Stomach (tissue), 9 donors: ENCODE results near the gene RAB18. TPM values are rescaled to one million over a fixed set of nuclear protein-coding genes. Genes with fewer than 3 reads are reported as not detected.
"Not testable (repeated sequence)": the region's sequence is repeated elsewhere in the genome, so short reads cannot be mapped to it uniquely, and the experiment has no call there.

ENCODE experiments used
- DNase-seq, 2 donors: peaks; one replicate each; pipeline versions ENCODE4 v3.0.0 to v3.0.0-alpha.2; 2013 to 2019
- H3K27ac ChIP-seq, 5 donors: fragments of 200-600 bp in 4 of 5; sonication (generic) in 4 of 5; one replicate each; pipeline ENCODE4 v1.5.1; 2013 to 2019; ENCODE audit warnings: mild to moderate bottlenecking in 1 of 5, moderate library complexity in 1 of 5
- H3K27me3 ChIP-seq, 3 donors: fragments of 200-600 bp; sonication (generic); one replicate each; pipeline ENCODE4 v1.5.1; 2017 to 2019; ENCODE audit warnings: mixed run types in 1 of 3
- H3K36me3 ChIP-seq, 4 donors: fragments of 200-600 bp; sonication (generic); 1 replicate in 3 of 4; 2 replicates in 1 of 4; pipeline ENCODE4 v1.5.1; 2016 to 2019
- H3K4me1 ChIP-seq, 4 donors: fragments of 200-600 bp; sonication (generic); one replicate each; pipeline ENCODE4 v1.5.1; 2016 to 2019
- H3K4me3 ChIP-seq, 4 donors: fragments of 200-600 bp; sonication (generic) in 3 of 4; one replicate each; pipeline ENCODE4 v1.5.1; 2016 to 2019; ENCODE audit warnings: mild to moderate bottlenecking in 1 of 4
- H3K9me3 ChIP-seq, 4 donors: fragments of 200-600 bp; sonication (generic); one replicate each; pipeline ENCODE4 v1.5.1; 2016 to 2019
- EP300 ChIP-seq: sonication (generic); formaldehyde crosslinking; IDR thresholded peaks from one replicate; pipeline ENCODE4 v1.6.1; 2017; ENCODE audit warnings: antibody characterized with exemption
- POLR2A ChIP-seq, 4 donors: fragments of 450-650 bp; IDR thresholded peaks; one replicate each; pipeline ENCODE4 v1.6.1; 2016; ENCODE audit warnings: antibody characterized with exemption in 4 of 4, control low read depth in 2 of 4, mild to moderate bottlenecking in 1 of 4, moderate library complexity in 1 of 4
- POLR2AphosphoS5 ChIP-seq, 3 donors: sonication (generic); formaldehyde crosslinking; IDR thresholded peaks; one replicate each; pipeline ENCODE4 v1.6.1; 2016; ENCODE audit warnings: antibody characterized with exemption in 3 of 3
- WGBS, 5 donors: extraction: QIAGEN DNeasy Blood & Tissue Kit in 3 of 5; methylation state at CpG; one replicate each; pipeline versions ENCODE4 v1.1.5 to v1.1.7; 2013 to 2018; 5-methylcytosine and 5-hydroxymethylcytosine counted together
- intact Hi-C: fragments of 100-400 bp; cut with DNase I; formaldehyde crosslinking; loops from one replicate; pipeline ENCODE4 v1.15.1; 2023; ENCODE audit warnings: low total_unique reads
- polyA plus RNA-seq, 3 donors: library from polyadenylated mRNA; stranded (reverse); fragments of 200-250 nt; gene quantifications; one replicate each; pipeline ENCODE4 v1.2.3, GENCODE V29; 2013
- total RNA-seq, 5 donors: library from RNA; depleted of rRNA; stranded (reverse); fragments of >200 nt; gene quantifications; one replicate each; pipeline versions ENCODE4 v1.1.0 to v1.2.3, GENCODE V29; 2014 to 2016
- TF ChIP-seq, protein P1 (sequence below), 7 experiments: fragments of 450-650 bp in 4 of 7; fragments of 200-600 bp in 3 of 7; sonication (generic) in 3 of 7; IDR thresholded peaks; one replicate each; pipeline ENCODE4 v1.5.1; 2016 to 2019; ENCODE audit warnings: antibody characterized with exemption in 7 of 7, control low read depth in 2 of 7, mild to moderate bottlenecking in 1 of 7
- donor health status: healthy with polysubstance abuse.
- donor health status: Bipolar disorder and iron deficiency.
- donor health status: healthy.

RAB18 gene
- total and polyA plus RNA-seq, 8 donors = 4.9 to 111 (median 35.1) TPM

DNA sequence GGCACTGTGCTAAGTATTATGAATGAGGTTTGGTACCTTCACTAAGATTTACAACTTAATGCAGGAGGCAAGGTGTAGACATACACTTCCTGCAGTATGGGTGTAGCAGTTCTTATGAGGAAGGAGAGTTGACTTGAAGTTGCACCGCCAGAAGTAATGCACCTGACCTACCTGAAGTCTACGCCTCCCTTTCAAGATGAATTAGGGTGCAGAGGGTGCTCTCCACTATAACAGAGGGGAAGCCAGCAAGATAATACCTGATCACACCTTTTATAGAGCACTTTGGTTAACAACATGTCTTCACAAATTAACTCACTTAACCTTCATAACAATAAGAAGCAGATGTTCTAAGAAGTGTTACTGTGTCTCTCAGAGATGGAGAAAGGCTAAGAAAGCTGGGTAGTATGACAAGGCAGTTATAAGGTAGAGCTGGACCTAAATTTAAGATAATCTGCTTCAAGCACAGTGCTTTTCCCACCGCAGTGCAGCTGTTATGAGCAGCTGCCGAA, 552 bp upstream of the RAB18 start:
- WGBS, 5 donors = 41 to 50% (median 47%) methylated on average over 4 of the region's 4 CpGs
- peak overlapping the region; percentile 56 to 97 (median 94) for H3K27ac ChIP-seq
- TF ChIP-seq POLR2A (IDR thresholded peaks at IDR 0.05) (no peak), EP300 (no peak), POLR2AphosphoS5 (IDR thresholded peaks at IDR 0.05) (no peak)
- TF ChIP-seq, protein P1, sequence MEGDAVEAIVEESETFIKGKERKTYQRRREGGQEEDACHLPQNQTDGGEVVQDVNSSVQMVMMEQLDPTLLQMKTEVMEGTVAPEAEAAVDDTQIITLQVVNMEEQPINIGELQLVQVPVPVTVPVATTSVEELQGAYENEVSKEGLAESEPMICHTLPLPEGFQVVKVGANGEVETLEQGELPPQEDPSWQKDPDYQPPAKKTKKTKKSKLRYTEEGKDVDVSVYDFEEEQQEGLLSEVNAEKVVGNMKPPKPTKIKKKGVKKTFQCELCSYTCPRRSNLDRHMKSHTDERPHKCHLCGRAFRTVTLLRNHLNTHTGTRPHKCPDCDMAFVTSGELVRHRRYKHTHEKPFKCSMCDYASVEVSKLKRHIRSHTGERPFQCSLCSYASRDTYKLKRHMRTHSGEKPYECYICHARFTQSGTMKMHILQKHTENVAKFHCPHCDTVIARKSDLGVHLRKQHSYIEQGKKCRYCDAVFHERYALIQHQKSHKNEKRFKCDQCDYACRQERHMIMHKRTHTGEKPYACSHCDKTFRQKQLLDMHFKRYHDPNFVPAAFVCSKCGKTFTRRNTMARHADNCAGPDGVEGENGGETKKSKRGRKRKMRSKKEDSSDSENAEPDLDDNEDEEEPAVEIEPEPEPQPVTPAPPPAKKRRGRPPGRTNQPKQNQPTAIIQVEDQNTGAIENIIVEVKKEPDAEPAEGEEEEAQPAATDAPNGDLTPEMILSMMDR (IDR thresholded peaks at IDR 0.05) = no peak
- H3K36me3 ChIP-seq = no peaks in the 10 kb centered on the region
- peak overlapping the region; percentile 83 to 88 (median 86) for H3K4me3 ChIP-seq
- H3K9me3 ChIP-seq = no peaks in the 10 kb centered on the region
- intact Hi-C loops = no loop called here
- no peaks in the 10 kb centered on the region for H3K27me3 ChIP-seq
- DNase-seq = no peak
- H3K4me1 ChIP-seq = peaks cover 15 to 43% (median 31%) of the 10 kb centered on the region in 4 donors

DNA sequence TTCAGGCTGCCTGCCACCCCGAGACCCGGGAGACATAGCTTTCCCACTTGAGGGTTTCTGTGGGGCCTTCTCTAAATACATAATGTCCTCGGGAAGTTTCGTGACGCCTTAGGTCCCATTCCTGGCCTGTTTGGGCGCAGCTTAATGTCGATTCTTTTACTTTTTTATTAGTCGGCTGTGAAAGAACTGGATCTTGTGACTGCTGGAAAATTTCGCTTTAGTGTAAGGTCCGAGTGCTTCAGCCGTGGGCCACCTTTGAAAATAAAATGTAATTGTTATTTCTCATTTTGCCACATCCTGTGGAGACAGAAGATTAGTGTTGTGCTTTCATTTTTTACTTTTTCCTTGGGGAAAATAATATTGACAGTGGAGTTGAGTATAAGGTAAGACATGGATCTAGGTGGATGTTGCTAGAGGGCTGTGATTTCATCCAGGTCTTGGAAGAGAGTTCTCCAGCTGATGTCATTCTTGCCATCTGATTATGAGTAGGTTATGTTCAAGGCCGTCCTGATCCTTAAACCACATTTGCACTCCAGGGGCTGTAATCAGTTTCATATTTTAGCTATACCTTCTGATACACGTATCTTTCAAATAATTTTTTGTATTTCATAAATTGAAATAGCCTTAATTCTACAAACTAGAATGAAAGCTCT, 830 bp downstream of the RAB18 start:
- H3K4me1 ChIP-seq = peaks cover 19 to 57% (median 38%) of the 10 kb centered on the region in 4 donors
- WGBS, 5 donors = 1 to 2% (median 2%) methylated on average over 13 of the region's 13 CpGs
- TF ChIP-seq, protein P1 (IDR thresholded peaks at IDR 0.05) = no peak
- no peak for TF ChIP-seq POLR2AphosphoS5 (IDR thresholded peaks at IDR 0.05)
- no peak for TF ChIP-seq POLR2A (IDR thresholded peaks at IDR 0.05)
- no peak for TF ChIP-seq EP300
- peak overlapping the region; percentile 90 to 97 (median 94) for H3K27ac ChIP-seq
- H3K27me3 ChIP-seq = no peaks in the 10 kb centered on the region
- intact Hi-C loops = no loop called here
- no peaks in the 10 kb centered on the region for H3K9me3 ChIP-seq
- peaks cover 0 to 3% (median 2%) of the 10 kb centered on the region in 4 donors for H3K36me3 ChIP-seq
- DNase-seq = peak in 1 of 2 donors; percentile 51
- H3K4me3 ChIP-seq = peak overlapping the region; percentile 83 to 88 (median 86)

DNA sequence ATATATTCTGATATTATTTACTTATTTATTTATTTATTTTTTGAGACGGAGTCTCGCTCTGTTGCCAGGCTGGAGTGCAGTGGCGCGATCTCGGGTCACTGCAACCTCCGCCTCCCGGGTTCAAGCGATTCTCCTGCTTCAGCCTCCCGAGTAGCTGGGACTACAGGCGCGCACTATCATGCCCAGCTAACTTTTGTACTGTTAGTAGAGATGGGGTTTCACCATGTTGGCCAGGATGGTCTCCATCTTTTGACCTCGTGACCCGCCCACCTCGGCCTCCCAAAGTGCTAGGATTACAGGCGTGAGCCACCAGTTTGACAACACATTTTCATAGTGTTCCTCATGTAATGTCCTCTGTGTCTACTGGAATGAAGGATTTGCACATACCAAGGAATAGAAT, 1.4 kb downstream of the RAB18 start:
- DNase-seq, H3K36me3 ChIP-seq, intact Hi-C loops, H3K9me3 ChIP-seq, H3K27me3 ChIP-seq: not testable (repeated sequence)
- WGBS, 5 donors = 89 to 94% (median 91%) methylated on average over 15 of the region's 15 CpGs
- Histone ChIP-seq H3K4me1 (peaks cover 19 to 59% (median 41%) of the 10 kb centered on the region in 4 donors), H3K27ac (peak overlapping the region in 1 of 5 donors; percentile 97), H3K4me3 (peak overlapping the region; percentile 83 to 88 (median 86))

DNA sequence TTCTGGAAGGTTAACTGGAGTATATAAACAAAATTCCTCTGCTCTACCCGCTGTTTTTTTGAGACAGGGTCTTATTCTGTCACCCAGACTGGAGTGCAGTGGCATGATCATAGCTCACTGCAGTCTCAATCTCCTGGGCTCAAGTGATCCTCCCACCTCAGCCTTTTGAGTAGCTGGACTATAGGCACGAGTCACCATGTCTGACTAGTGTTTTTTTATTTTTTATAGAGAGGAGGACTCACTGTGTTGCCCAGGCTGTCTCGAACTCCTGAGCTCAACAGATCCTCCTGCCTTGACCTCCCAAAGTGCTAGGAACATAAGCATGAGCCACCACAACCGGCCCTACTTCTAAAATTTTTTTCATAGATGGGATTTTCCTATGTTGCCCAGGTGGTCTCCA, 2.2 kb downstream of the RAB18 start:
- Histone ChIP-seq H3K27me3 (no peaks in the 10 kb centered on the region), H3K4me1 (peaks cover 19 to 61% (median 42%) of the 10 kb centered on the region in 4 donors), H3K4me3 (peak overlapping the region in 2 of 4 donors; percentile 84 to 88), H3K36me3 (peaks cover under 1 to 16% (median 14%) of the 10 kb centered on the region in 4 donors), H3K9me3 (no peaks in the 10 kb centered on the region), H3K27ac (peak overlapping the region in 1 of 5 donors; percentile 18)
- no peak for DNase-seq
- TF ChIP-seq POLR2AphosphoS5 (IDR thresholded peaks at IDR 0.05) (no peak), EP300 (no peak), POLR2A (IDR thresholded peaks at IDR 0.05) (no peak)
- TF ChIP-seq, protein P1 (IDR thresholded peaks at IDR 0.05) = no peak
- intact Hi-C loops = no loop called here
- 65 to 76% (median 68%) methylated on average over 4 of the region's 4 CpGs for WGBS, 5 donors

DNA sequence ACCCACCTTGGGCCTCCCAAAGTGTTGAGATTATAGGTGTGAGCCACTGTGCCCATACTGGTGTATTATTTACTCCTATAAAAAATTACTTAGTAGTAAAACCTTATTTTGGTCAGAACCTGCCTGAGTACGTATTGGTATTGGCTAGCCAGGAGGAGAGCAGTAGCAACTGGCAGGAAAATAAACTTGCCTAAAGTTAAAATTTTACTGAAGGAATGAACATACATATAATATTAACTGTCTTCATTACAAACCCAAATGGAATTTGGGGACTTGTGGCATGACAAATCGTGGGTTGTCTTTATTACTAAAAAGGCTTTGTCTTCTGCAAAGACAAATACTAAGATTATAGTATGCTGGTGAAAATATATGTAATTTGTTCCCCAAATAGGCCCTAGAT, 8.4 kb downstream of the RAB18 start:
- intact Hi-C loops = no loop called here
- H3K27ac ChIP-seq = no peak overlapping the region
- H3K27me3 ChIP-seq = no peaks in the 10 kb centered on the region
- no peak for DNase-seq
- 69 to 93% (median 71%) methylated on average over 2 of the region's 2 CpGs for WGBS, 5 donors
- H3K36me3 ChIP-seq = peaks cover 7 to 50% (median 45%) of the 10 kb centered on the region in 4 donors
- H3K4me1 ChIP-seq = peaks cover 2 to 67% (median 26%) of the 10 kb centered on the region in 4 donors
- H3K9me3 ChIP-seq = no peaks in the 10 kb centered on the region
- TF ChIP-seq, protein P1 (IDR thresholded peaks at IDR 0.05) = no peak
- TF ChIP-seq EP300 = no peak
- no peak for TF ChIP-seq POLR2AphosphoS5 (IDR thresholded peaks at IDR 0.05)
- TF ChIP-seq POLR2A (IDR thresholded peaks at IDR 0.05) = no peak
- no peak overlapping the region for H3K4me3 ChIP-seq
